Astrocyte of the spinal cord (primary cell): Measurements from ENCODE around the gene MT1X.
"Not testable (repeated sequence)": the region's sequence is repeated elsewhere in the genome, so short reads cannot be mapped to it uniquely, and the experiment has no call there.

ENCODE experiments used
- DNase-seq: peaks from one replicate; pipeline ENCODE4 v3.0.0; 2011; ENCODE audit warnings: low read depth, low spot score
- H3K4me3 ChIP-seq: 2 replicates; pipeline ENCODE4 v1.5.1; 2011; ENCODE audit warnings: low read depth, mild to moderate bottlenecking, low read length, moderate library complexity
- in situ Hi-C: cut with HindIII; loops from 2 replicates; pipeline ENCODE4 v1.10.0; 2017; ENCODE audit warnings: low sequenced_read_pairs
- TF ChIP-seq, protein P1 (sequence below): IDR thresholded peaks from 2 replicates; pipeline ENCODE4 v1.5.1; 2012; ENCODE audit warnings: low read depth, mild to moderate bottlenecking, low read length, inconsistent platforms

The MT1X gene

DNA sequence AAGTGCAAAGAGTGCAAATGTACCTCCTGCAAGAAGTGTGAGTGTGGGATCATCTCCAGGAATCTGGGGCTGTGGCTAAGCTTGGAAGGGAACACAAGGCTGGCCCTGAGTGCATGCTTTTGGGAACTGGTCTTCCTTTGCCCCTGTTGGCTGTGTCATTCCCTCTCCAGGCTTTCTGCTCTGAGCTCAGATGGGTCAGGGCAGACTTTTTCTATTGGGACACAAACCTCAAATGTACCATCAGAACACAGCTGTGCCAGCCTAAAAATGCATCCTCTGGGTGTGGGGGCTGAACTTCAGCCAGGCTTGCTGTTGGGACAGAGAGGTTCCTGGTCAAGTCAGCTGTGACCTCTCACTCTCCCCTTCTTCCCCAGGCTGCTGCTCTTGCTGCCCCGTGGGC, 29.7 kb upstream of the MT1X start:
- in situ Hi-C loops: no loop called here
- no peak for DNase-seq
- H3K4me3 ChIP-seq: no peak overlapping the region
- TF ChIP-seq, protein P1, sequence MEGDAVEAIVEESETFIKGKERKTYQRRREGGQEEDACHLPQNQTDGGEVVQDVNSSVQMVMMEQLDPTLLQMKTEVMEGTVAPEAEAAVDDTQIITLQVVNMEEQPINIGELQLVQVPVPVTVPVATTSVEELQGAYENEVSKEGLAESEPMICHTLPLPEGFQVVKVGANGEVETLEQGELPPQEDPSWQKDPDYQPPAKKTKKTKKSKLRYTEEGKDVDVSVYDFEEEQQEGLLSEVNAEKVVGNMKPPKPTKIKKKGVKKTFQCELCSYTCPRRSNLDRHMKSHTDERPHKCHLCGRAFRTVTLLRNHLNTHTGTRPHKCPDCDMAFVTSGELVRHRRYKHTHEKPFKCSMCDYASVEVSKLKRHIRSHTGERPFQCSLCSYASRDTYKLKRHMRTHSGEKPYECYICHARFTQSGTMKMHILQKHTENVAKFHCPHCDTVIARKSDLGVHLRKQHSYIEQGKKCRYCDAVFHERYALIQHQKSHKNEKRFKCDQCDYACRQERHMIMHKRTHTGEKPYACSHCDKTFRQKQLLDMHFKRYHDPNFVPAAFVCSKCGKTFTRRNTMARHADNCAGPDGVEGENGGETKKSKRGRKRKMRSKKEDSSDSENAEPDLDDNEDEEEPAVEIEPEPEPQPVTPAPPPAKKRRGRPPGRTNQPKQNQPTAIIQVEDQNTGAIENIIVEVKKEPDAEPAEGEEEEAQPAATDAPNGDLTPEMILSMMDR: no peak

DNA sequence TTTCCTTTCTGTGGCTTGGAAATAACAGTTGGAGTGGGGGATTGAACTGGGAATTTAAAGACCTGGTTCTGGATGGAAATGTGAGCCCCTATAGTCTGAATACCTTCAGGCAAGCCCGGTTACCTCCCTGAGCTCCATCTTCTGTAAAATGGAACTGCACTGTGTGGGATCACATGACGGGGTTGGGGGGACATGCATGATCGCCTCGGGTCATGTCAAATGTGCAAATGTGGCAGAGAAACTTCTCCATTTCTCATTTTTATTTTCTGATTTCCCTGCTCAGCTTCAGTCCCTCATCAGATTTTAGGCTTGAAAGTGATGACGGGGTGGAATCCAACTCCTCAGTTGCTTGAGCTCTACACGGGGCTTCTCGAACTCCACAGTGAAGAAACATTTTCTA, 29.1 kb upstream of the MT1X start:
- in situ Hi-C loops: no loop called here
- TF ChIP-seq, protein P1: no peak
- DNase-seq: no peak
- no peak overlapping the region for H3K4me3 ChIP-seq

DNA sequence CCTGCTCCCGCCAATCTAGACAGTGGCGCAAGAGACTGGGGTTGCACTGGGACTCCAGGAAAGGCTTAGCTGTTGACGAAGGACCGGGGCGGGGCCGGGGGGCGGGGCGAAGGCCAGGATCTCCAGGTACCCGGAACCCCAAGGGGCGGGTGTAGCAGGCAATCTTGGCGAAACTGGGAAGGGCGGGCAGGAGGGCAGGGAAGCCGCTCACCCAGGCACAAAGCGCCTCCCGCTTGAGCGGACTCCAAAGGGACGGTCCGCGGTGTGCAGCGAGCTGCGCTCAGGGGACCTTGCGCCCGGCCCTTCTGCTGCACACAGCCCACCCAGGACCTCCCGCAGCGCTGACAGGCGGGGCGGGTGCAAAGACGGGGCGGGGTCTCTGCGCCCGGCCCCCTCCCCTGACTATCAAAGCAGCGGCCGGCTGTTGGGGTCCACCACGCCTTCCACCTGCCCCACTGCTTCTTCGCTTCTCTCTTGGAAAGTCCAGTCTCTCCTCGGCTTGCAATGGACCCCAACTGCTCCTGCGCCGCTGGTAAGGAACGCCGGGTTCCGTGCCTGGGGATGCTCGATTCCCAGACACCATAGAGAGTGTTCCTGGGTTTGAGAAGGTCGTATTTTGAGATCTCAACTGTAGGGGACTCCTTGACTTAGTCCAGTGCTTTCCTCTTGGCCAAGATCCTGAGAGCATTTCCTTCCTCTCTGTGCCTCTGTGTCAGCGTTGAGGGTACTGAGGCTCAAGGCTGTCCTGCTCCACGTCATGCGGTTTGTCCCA, 24.5 kb upstream of the MT1X start, which contains the start of gene MT1F:
Gene MT1F (plus strand): TSS at position 405 of the 772 bp plus-strand sequence. CDS start 100 bp downstream, at position 505.
- H3K4me3 ChIP-seq: peak within 1 kb of the TSS; percentile 43
- in situ Hi-C loops: no loop called here
- no peak for DNase-seq
- TF ChIP-seq, protein P1: no peak

DNA sequence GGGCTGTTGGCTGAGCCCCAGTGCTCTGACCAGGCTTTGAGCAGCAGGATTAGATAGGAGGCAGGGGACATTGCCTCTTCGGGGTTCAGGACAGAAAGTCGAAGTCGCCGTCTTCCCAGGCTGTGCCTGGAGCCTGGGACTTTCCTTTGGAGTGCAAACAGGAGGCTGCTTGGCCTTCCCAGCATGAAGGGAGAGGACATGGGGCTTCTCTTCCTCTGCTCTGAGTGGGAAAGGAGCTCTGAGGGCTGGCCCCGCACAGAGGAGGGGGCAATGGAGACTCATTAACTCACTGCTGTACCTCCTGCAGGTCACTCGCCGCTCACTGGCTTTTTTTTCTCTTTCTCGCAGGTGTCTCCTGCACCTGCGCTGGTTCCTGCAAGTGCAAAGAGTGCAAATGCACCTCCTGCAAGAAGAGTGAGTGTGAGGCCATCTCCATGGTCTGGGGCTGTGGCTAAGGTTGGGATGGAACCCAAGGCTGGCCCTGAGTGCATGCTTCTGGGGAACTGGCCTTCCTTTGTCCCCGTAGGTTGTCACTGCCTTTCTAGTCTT, 23.9 kb upstream of the MT1X start:
- TF ChIP-seq, protein P1: no peak
- peak overlapping the region; percentile 43 for H3K4me3 ChIP-seq
- in situ Hi-C loops: no loop called here
- DNase-seq: no peak

DNA sequence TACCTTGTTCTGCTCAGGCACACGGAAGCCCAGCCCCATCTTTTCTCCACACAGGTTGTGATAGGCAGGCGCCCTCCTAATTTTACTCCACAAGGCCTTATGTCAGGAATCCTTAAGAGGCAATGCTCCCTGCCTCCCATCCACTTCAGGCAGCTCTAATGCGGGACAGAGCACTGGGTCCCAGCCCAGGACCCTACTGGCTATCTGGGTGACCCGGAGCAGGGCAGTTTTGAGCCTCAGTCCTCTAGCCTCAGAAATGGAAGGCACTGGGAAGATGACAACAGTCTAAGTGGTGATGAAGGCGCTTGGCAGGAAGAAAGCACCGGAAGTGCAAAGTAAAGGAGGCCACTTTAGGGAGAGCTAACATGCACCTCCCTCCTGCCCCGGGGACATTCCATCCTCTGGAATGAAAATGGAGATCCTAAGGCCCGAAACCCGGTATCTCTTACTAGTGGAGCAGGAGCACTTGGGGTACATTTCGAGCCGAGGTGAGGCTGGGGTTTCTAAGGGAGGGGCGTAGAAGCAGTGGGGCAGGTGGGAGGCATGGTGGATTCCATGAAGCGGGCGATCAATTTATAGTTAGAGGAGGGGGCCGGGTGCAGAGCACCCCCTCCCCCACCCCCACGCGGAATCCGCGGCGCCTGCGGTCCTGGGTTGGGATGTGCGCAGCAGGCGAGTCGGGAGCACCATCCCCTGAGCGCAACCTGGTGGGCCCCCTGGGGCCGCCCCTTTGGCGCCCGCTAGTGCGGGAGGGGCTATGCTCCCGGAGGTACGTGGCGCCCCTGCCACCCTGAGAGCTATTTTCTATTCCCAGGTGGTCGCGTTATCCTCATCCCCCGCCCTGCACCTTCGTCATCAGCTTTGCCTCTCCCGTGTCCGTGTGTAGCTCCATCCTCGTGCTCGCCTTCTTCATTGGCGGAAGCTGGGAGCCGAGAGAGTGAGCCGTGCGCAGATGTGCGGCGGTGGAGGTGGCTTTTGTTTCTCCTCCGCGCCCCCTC, 19.6 kb upstream of the MT1X start:
- no peak for DNase-seq
- in situ Hi-C loops: no loop called here
- TF ChIP-seq, protein P1: no peak
- H3K4me3 ChIP-seq: no peak overlapping the region

DNA sequence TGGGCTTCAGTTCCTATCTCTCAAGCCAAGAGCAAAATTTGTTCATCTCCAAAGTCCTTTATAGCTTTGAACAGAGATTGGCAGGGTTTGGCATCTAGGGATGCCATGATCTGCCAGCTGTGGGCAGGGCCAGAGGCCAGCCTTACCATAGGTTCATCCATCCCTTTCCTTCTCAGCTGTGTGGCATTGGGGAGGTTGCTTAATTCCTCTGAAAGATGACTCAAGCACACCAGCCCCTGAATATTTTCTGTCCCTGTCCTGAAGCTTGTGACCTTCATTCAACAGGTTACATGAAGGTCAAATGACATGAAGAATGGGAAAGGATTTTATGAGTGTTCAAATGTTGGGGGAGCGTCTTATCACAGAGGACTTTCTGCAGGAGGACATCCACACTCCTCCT, 17.8 kb upstream of the MT1X start:
- TF ChIP-seq, protein P1: no peak
- no peak overlapping the region for H3K4me3 ChIP-seq
- in situ Hi-C loops: no loop called here
- DNase-seq: no peak

DNA sequence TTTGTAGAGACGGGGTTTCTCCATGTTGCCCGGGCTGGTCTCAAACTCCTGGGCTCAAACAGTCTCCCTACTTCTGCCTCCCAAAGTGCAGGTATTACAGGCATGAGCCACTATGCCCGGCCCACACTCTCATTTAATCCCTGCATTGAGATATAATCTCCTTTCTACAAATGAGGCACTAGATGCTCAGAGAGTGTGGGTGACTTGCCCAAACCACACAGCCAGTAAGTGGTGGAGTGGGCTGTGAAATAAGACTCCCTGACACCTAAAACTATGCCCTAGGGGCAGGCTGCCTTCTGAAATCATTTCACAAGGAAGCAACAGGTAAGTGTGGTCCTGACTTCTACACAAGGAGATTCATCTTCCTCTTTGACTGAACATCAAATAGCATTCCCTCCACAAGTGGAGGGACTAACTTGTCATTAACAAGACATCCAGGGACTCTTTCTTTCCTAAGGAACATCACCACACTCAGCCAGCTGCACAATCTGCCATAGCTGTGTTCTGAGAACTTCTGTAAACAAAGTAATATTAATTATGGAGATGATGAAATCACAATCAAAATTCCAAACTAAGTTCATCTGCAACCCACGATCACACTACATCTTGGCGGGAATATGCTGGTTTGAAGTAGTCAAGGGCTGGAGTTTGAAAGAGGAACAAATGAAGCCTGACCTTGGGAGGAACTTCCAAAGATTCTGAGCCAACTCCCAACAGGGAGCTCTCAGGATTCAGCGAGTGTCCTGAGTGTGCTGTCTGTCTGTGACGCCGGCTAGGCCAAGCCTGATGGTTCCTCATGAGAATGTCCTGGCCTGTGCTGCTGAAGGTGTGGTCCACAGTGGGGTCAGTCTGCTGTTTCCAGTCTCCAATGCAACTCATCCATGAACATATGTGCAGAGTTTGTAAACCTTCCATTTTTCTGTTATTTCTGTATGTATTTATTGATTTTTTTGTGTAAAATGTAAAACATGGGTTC, 16.7 kb upstream of the MT1X start:
- H3K4me3 ChIP-seq, in situ Hi-C loops, DNase-seq: not testable (repeated sequence)
